HG03045 (cell line): Measurements from ENCODE around the gene CCDC28A.
"Not testable (repeated sequence)": the region's sequence is repeated elsewhere in the genome, so short reads cannot be mapped to it uniquely, and the experiment has no call there.

Experiments
- ATAC-seq: cut with Tn5 transposase; IDR thresholded peaks from one replicate; pipeline ENCODE4 v1.9.1; 2021; ENCODE audit warnings: mild to moderate bottlenecking, moderate library complexity; ENCODE audit not compliant: unreplicated experiment

Gene CCDC28A

GRCh38 chr6:138773177-138774091 is at the start of gene CCDC28A:
TSS of gene CCDC28A (plus strand) at chr6:138773769. CDS start at chr6:138776121, 2,352 bp downstream.
- peak; percentile 96 for ATAC-seq

GRCh38 chr6:138724015-138724414 is 49.6 kb upstream of the CCDC28A start:
- ATAC-seq = no peak

- no peak for ATAC-seq
Measured at GRCh38 chr6:138726066-138726756, 47.4 kb upstream of the CCDC28A start.

GRCh38 chr6:138726757-138727097 is 46.8 kb upstream of the CCDC28A start:
- ATAC-seq = no peak

- ATAC-seq = no peak
Measured at GRCh38 chr6:138727182-138727581, 46.4 kb upstream of the CCDC28A start.

- no peak for ATAC-seq
Measured at GRCh38 chr6:138728662-138729061, 44.9 kb upstream of the CCDC28A start.

- ATAC-seq = not testable (repeated sequence)
Measured at GRCh38 chr6:138730037-138730436, 43.5 kb upstream of the CCDC28A start.

GRCh38 chr6:138734585-138734984 is 39.0 kb upstream of the CCDC28A start:
- no peak for ATAC-seq

- ATAC-seq = no peak
Measured at GRCh38 chr6:138736640-138737039, 36.9 kb upstream of the CCDC28A start.

GRCh38 chr6:138752017-138752416 is 21.6 kb upstream of the CCDC28A start:
- ATAC-seq = no peak

GRCh38 chr6:138757136-138757535 is 16.4 kb upstream of the CCDC28A start:
- ATAC-seq = no peak

GRCh38 chr6:138765896-138766655 is 7.5 kb upstream of the CCDC28A start:
- ATAC-seq = no peak

- ATAC-seq = no peak
Measured at GRCh38 chr6:138769102-138769676, 4.4 kb upstream of the CCDC28A start.

GRCh38 chr6:138772596-138773176 is 883 bp upstream of the CCDC28A start:
- no peak for ATAC-seq

- no peak for ATAC-seq
Measured at GRCh38 chr6:138774370-138774769, 801 bp downstream of the CCDC28A start.

GRCh38 chr6:138776659-138777058 is 3.1 kb downstream of the CCDC28A start:
- ATAC-seq = no peak

GRCh38 chr6:138778331-138778730 is 4.8 kb downstream of the CCDC28A start:
- ATAC-seq = no peak

GRCh38 chr6:138782243-138782642 is 8.7 kb downstream of the CCDC28A start:
- no peak for ATAC-seq

- no peak for ATAC-seq
Measured at GRCh38 chr6:138785079-138785478, 11.5 kb downstream of the CCDC28A start.

- ATAC-seq = no peak
Measured at GRCh38 chr6:138785980-138786379, 12.4 kb downstream of the CCDC28A start.

GRCh38 chr6:138787138-138787537 is 13.6 kb downstream of the CCDC28A start:
- ATAC-seq = no peak
